Suprapubic skin (tissue), 3 donors: ENCODE results near the gene C12orf42.

Source experiments
- CTCF ChIP-seq, 2 donors: fragments of 200-600 bp in 1 of 2; fragments of 450-650 bp in 1 of 2; sonication (generic) in 1 of 2; IDR thresholded peaks; one replicate each; pipeline ENCODE4 v1.5.1; 2016 to 2019; ENCODE audit warnings: antibody characterized with exemption in 2 of 2, mild to moderate bottlenecking in 1 of 2, moderate library complexity in 1 of 2
- POLR2A ChIP-seq, 2 donors: fragments of 450-650 bp; IDR thresholded peaks; one replicate each; pipeline ENCODE4 v1.6.1; 2017; ENCODE audit warnings: antibody characterized with exemption in 2 of 2, mild to moderate bottlenecking in 2 of 2, moderate library complexity in 2 of 2

- TF ChIP-seq POLR2A (IDR thresholded peaks at IDR 0.05) (no peak), CTCF (IDR thresholded peaks at IDR 0.05) (no peak)
Measured at GRCh38 chr12:103468837-103469236, 26.9 kb downstream of the C12orf42 start.
